SH-SY5Y (cell line): ENCODE results near the gene PAX3.

ENCODE experiments used
- GATA2 ChIP-seq: IDR thresholded peaks from 2 replicates; pipeline ENCODE4 v1.6.1; 2011; ENCODE audit warnings: mild to moderate bottlenecking, low read depth, low read length
- GATA3 ChIP-seq: IDR thresholded peaks from 2 replicates; pipeline ENCODE4 v1.6.1; 2011; ENCODE audit warnings: low read depth, mild to moderate bottlenecking, low read length, moderate library complexity

PAX3 gene

DNA sequence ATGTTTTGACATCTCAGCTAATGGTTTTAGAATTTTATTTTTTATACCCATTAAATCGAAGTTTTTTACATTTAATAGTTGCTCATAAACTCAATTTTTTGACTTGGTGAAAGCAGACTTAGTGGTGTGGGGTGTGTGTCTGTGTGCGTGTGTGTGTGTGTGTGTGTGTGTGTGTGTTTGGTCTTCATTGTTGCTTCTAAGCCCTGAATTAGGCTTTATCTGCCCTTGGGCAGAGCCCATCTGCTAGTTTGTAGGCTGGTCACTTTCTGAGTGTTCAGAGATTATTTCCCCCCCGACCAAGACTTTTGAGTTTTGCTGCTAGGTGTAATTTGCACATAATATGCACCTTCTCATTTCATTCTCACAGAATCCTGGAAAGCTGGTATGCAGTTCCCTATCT lies 14.3 kb downstream of the PAX3 start:
- TF ChIP-seq GATA3 (no peak), GATA2 (no peak)

DNA sequence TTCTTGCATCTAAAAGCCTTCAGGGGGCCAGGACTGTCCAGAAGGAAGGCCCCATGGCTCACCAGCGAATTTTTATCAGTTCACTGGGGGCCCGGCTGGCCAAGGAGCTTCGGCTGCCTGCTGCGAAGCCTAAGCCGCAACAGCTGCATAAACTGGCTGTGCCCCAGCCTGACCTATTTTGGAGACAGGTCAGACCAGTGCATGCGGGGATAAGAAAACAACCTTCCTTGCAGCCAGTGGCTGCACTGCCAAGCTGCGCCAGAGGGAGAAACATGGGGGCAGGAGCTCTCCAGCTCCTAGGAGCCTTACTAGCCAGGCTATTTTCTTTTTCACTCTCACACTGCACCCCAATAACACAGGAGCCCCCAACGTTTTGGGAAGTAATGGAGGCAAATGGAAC lies 15.2 kb downstream of the PAX3 start:
- TF ChIP-seq GATA2 (no peak), GATA3 (no peak)

DNA sequence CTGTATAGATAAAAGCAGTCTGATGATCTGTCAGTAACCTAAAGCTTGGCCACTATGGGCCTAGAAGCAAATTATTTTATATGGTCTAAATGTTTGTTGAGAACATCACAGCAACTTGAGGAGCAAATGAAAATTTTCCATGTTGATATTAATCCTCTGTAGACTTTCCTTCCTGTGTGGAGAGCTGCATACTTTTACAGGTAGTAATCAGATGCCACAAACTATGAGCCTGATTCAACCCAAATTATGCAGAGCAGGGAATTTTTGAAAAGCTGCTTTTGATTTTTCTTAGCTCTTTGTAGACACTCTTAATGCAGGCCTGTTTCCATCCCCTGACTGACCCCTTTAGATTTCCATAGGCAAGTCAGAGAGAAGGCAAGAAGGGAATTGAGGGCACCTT lies 17.3 kb downstream of the PAX3 start:
- TF ChIP-seq GATA2 (no peak), GATA3 (no peak)

DNA sequence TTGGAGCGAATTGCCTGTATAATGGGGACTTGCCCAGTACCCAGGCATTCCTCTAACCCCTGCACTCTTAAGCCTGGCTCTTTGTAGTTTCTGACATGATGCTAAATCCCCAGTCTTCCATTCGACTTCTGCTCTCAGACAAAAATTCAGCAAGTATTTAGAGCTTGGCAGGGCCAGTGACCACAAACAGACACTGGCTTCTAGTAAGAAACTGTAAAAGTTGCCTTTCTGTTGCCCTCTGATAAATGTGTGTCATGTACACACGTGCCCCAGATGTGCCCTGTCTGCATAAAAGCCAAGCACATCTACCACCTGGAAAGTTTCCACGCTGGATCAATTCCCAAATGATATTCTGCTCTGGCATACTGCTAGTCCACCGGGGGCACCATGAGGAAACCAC lies 18.0 kb downstream of the PAX3 start:
- no peak for TF ChIP-seq GATA3

DNA sequence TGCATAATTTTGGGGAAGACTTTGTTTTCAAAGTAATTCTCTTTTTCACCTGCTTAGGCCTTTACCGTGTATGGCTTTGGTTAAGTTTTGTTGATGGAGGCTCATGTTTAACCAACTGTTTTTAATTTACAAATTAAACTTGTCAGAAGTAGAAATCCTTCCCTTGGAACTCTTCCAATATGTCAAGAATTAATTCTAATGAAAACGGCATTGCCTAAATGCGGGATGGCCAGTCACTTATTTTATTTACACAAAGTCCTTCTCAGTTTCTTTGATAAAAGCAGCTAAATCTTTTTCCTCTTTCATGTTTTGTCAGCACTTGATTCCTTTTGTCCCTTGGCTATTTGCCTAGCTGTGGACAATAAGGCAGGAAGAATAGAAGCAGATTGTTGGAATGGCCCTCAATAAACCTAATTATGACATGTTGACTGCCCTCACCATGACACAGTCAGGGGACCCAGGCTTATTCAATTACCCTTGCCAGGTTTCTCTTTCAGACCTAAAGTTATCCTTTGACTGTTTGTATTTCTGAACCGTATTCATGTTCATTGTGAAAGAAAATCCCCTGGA lies 26.3 kb downstream of the PAX3 start:
- TF ChIP-seq GATA2 (no peak), GATA3 (no peak)

DNA sequence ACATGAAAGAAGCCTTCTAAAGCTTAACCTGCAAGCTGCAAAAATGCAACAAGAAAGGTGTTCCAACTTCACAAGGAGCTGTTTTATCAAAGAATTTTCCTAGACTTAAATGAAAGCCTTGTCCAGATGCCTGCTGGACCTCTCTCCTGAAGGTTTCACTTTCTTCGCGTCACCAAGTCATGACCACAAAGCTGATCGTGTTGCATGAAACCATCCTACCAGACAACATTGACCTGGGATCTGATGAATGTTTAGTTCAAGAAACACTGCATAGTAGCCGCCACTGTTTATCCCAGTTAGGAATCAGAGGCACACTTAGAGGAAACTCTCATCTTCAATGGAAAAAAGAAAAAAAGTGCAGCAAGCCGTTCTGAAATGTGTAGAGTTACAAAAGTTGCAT lies 26.9 kb downstream of the PAX3 start:
- TF ChIP-seq GATA2 (no peak), GATA3 (no peak)

DNA sequence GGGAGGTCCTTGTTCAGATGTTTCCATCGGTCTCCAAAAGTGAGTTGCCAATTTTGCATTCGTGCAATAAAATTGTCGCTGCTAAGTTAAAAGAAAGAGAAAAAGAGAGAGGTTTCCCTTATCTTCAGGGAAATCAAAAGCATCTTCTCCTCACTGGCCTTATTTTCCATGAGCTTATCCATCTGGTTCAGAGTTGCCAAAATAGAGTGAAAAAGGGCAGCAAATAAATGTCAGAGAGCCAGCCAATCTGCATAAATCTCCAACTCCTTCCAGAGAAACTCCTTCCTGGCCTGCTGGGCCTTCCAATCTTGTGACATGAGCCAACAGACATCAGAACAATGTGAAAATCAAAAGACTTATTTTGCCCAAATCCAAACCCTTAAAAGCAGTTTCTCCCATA lies 28.4 kb downstream of the PAX3 start:
- TF ChIP-seq GATA2: no peak
- TF ChIP-seq GATA3: no peak

DNA sequence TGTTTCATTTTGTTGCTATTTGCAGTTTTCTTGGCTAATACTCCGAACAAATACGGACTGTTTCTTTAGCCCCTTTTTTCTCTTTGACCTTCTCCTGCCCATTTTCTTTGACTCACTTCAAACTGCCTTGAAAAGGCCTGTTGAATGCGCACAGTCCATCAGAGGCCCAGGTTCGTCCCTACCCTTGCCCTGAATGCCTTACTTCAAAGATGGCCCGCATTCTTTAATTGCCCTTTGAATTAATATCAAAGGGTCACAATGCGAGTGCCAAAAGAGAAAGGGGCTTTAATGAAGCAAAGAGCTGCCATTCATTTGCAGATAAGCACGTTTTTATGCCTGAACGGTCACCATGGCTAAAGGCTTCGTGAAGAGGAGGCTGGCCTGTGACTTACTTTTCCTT lies 29.7 kb downstream of the PAX3 start:
- no peak for TF ChIP-seq GATA2
- TF ChIP-seq GATA3: no peak

DNA sequence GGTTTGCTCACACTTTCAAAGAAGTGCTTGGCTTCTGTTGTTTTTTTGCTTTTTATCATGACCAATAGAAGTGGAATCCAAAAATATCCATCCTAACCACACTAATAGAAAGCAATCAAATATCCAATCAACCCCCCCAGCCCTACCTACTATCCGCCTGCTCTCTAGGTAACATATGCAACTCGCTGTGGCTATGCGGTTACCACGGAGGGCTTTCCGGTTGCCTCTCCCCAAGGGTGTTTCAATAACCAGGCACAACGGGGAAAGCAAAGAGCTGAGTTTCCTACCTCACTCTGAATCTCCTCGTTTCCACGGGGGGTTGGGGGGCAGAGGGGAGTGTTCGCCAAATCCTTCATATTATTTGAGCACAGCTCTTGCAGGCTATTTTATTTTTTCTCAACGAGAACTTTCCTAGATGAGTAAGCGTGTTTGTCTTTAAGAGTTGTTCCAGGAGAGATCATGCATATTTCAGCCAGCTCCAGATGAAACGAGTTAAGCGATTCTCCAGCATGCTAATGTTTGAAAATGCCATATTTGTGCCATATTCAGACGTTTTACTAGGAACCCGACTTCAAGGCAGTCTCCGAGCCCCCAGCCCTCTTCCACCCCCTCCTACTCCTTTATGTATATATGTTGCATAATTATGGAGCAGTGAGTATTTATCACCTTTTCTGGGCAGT lies 30.3 kb downstream of the PAX3 start:
- no peak for TF ChIP-seq GATA2
- no peak for TF ChIP-seq GATA3

DNA sequence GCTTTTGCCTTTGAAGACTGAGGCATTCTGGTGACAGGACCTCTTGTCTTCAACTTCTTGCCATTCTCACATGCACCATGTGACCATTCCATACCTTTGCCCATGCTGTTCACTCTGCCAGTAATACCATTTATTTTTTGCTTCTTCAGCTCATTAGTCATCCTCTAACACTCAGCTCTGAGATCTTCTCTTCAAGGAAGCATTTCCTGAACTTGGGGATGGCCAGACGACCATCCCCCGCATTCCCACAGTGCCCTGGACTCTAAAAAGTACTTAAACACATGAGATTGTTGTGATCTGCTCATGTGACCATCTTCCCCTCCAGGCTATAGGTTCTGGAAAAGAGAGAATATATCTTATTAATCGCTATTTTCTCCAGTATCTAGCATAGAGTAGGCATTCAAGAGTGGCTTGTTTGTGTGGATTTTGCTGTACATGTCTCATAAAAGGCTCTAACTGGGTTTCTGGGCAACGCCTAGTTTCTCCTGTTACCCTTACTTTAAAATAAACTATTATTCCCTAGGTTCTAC lies 33.9 kb downstream of the PAX3 start:
- TF ChIP-seq GATA2: no peak
- no peak for TF ChIP-seq GATA3

DNA sequence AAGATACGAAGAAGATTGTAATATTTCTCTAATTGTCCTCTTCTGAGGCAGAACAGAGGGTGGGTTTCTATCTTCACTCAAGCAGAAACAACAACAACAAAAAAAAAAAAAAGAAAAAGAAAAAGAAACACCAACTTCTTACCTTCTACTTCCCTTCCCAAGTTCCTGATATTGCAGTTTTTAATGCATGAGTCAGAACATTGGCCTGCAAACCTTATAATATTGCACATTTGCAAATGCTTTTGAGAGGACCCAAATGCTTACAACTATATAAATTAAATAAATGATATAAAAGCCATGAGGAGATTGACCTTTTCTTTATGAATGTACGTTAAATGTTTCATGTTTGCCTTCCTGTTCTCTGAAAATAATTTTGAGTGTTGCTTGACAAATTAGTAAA lies 37.3 kb downstream of the PAX3 start:
- TF ChIP-seq GATA2 (no peak), GATA3 (no peak)

DNA sequence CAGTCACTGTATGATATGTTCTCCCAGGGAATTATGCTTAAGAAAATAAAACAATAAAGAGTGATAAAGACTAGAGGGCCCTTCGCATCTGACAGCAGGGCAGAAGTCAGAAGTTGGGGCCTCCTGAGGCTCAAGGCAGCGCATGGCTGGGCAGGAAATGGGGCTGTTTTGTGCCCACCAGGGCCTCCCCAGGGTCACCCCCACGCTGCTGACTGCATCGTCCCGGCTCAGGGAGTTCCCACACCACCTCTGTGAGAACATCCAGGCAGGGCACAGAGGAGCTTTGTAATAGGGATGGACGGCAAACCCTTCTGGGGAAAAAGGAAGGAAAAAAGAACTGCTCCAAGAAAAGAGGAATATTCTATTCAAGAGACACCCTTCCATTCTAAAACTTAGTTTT lies 41.2 kb downstream of the PAX3 start:
- TF ChIP-seq GATA3: no peak

DNA sequence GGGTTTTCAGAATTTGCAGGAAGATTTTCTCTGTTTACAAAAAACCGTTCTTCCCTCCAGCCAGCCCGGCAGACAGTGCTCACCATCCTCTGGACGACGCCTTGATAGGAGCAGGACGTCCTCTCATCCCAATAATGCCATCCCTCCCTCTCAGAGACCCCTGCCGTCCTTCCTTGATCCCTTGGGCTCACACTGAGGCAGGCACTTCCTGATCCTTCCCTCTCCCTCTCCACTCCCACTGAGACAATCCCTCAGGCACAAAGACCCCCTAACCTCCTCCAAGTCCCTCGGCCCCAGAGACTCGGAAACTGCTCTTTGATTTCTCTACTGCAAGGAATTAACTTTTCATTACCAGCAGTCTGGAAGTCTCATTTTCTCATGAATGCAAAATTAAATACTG lies 42.5 kb downstream of the PAX3 start:
- no peak for TF ChIP-seq GATA2
- no peak for TF ChIP-seq GATA3

DNA sequence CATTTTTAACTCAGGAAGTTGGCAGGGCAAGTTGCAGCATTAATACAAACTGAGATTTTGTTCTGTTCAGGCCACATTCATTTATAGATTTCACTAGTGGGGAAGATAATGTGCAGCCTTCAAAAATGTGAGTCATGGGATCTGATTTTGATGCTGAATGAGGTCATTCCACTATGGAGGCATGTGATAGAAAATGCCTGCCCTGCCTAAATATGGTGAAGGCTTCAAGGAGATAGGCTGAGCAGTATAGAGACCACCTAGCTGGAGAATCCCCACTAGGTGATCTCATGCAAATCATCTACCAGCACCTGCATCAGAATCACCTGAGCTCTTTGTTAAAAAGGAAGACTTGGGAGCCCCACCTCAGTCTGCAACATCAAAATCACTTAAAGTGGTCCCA lies 43.7 kb downstream of the PAX3 start:
- TF ChIP-seq GATA3: no peak
- no peak for TF ChIP-seq GATA2

DNA sequence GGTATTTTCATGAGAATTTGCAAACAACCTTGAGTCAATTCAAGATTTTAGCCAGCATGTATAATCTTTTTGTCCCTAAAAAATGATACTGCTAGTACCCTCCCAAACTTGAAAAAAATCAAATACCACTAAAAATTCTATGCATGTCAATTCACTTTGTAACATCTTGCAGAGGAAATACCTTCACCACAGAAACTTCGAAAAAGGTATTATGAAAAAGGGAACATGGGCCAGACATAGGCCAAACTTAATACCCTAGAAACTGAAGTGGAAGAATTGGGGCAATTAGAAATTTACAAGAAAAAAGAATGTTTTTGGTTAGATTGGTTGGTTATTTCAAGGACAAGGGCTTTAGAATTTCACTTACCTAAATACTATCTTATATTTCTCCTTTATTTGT lies 48.5 kb downstream of the PAX3 start:
- TF ChIP-seq GATA3 (no peak), GATA2 (no peak)

DNA sequence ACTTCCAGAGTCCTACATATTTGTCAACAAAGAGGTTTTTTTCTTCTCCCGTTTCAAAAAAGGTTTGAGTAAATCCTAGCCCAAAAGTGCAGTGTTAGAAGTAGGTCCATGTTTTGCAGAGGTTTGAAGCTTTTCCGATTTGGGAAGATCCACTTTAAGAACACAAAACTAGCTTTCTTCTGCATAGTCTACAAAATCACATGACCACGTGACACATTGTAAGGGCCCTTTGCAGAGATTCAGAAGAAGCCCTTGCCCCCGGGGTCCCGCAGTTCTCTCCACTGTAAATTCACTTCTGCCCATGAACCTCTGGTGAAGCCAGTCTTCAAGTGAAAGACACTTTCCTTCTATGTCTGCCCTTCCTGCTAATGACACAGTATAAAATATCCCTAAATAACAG lies 49.4 kb downstream of the PAX3 start:
- TF ChIP-seq GATA3 (no peak), GATA2 (no peak)

DNA sequence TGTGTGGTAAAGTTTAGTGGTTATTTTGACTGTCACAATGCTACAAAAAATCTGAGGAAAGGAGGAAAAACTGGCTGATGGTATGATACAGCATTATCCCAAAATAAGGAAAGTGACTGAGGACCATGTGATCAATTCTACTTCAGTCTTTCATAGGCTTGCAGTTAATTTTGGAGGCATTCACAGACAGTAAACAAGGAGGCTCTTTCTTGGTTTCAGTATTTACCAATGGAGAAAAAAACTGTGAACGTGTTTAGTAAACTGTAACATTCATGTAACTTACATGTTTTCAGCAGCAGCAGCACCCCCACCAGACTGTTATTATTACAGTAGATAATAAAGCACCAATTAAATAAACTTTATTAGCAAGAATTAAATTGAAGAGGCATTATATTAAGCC lies 50.0 kb downstream of the PAX3 start:
- no peak for TF ChIP-seq GATA3
- no peak for TF ChIP-seq GATA2
